Measurements from ENCODE around the gene GPR45.

The GPR45 gene

DNA sequence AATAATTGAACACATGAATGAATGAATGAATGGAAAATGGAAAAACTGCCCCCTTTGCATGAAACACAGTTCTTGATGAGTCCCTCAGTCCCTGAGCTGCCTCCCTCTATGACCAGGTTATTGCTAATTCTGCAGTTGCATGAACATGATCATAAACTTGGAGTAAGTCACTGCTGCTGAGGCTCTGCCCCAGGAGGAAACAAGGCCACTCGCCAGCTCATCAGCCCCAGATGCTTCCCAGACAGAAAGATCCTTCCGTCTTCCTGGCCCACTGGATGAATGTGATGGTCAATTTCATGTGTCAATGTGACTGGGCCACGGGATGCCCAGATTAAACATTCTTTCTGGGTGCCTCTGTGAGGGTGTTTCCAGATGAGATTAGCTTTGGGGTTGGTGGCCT is 16.4 kb downstream of the GPR45 start:
- no peak overlapping the region for H2AFZ ChIP-seq (ENCODE audit: low read depth, low read length)
- H3K27ac ChIP-seq (ENCODE audit: low read length) = no peak overlapping the region
- no peak for ATAC-seq (ENCODE audit: insufficient read depth, low read depth)
- H3K4me3 ChIP-seq (ENCODE audit: low read depth in 1 of 2, low read length in 2 of 2) = no peak overlapping the region
- no peak overlapping the region for H3K4me2 ChIP-seq (ENCODE audit: insufficient read depth, low read length)
- no peaks in the 10 kb centered on the region; the same call in 1 of the 2 replicates for H4K20me1 ChIP-seq (ENCODE audit: insufficient read depth, low read length)
- H3K9ac ChIP-seq (ENCODE audit: low read depth, low read length) = no peak overlapping the region
- H3K36me3 ChIP-seq (ENCODE audit: insufficient read depth, low read length) = no peaks in the 10 kb centered on the region
- no peaks in the 10 kb centered on the region for H3K4me1 ChIP-seq (ENCODE audit: insufficient read depth, low read length)
- no peaks in the 10 kb centered on the region for H3K27me3 ChIP-seq (ENCODE audit: insufficient read depth, low read length, poor library complexity)
- TF ChIP-seq, protein P1, sequence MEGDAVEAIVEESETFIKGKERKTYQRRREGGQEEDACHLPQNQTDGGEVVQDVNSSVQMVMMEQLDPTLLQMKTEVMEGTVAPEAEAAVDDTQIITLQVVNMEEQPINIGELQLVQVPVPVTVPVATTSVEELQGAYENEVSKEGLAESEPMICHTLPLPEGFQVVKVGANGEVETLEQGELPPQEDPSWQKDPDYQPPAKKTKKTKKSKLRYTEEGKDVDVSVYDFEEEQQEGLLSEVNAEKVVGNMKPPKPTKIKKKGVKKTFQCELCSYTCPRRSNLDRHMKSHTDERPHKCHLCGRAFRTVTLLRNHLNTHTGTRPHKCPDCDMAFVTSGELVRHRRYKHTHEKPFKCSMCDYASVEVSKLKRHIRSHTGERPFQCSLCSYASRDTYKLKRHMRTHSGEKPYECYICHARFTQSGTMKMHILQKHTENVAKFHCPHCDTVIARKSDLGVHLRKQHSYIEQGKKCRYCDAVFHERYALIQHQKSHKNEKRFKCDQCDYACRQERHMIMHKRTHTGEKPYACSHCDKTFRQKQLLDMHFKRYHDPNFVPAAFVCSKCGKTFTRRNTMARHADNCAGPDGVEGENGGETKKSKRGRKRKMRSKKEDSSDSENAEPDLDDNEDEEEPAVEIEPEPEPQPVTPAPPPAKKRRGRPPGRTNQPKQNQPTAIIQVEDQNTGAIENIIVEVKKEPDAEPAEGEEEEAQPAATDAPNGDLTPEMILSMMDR (IDR thresholded peaks at IDR 0.05; ENCODE audit: borderline replicate concordance, extremely low read depth, low read length, poor library complexity, severe bottlenecking) = no peak
- TF ChIP-seq EZH2 (IDR thresholded peaks at IDR 0.05; ENCODE audit: borderline replicate concordance, low read depth, low read length, severe bottlenecking) = no peak
- no peak for DNase-seq
- no peaks in the 10 kb centered on the region for H3K79me2 ChIP-seq (ENCODE audit: insufficient read depth, low read length)
- H3K9me3 ChIP-seq (ENCODE audit: insufficient read depth, low read length, severe bottlenecking) = no peaks in the 10 kb centered on the region

DNA sequence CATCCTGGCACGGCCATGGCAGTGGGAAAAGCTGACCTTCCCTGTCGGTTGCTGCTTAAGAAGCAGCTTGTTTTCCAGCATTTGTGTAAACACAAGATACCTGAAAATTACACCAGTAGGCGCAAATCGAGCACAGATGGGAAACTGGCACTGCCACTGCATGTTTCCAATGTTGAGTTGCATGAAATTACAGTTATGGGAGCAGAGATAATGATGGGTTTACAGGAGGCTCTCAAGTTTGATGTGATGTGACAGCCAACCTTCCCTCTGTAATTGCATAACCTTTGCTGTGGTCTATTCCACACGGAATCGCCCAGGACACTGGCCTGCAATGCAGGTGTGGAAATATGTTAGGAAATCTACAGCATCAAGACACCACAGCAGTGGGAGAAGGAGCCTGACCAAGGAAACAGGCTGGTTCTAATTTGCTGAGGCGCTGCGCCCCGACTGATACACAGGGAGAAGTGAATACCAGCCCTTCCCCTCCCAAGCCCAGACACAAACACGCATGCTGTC is 17.4 kb downstream of the GPR45 start:
- no peaks in the 10 kb centered on the region for H3K4me1 ChIP-seq (ENCODE audit: insufficient read depth, low read length)
- no peaks in the 10 kb centered on the region for H3K79me2 ChIP-seq (ENCODE audit: insufficient read depth, low read length)
- DNase-seq (no peak), ATAC-seq (ENCODE audit: insufficient read depth, low read depth) (no peak)
- no peaks in the 10 kb centered on the region for H3K27me3 ChIP-seq (ENCODE audit: insufficient read depth, low read length, poor library complexity)
- no peak overlapping the region for H2AFZ ChIP-seq (ENCODE audit: low read depth, low read length)
- no peaks in the 10 kb centered on the region; the same call in 1 of the 2 replicates for H4K20me1 ChIP-seq (ENCODE audit: insufficient read depth, low read length)
- H3K4me2 ChIP-seq (ENCODE audit: insufficient read depth, low read length) = no peak overlapping the region
- H3K9me3 ChIP-seq (ENCODE audit: insufficient read depth, low read length, severe bottlenecking) = no peaks in the 10 kb centered on the region
- no peak overlapping the region for H3K9ac ChIP-seq (ENCODE audit: low read depth, low read length)
- no peak overlapping the region for H3K27ac ChIP-seq (ENCODE audit: low read length)
- no peak overlapping the region for H3K4me3 ChIP-seq (ENCODE audit: low read depth in 1 of 2, low read length in 2 of 2)
- TF ChIP-seq EZH2 (IDR thresholded peaks at IDR 0.05; ENCODE audit: borderline replicate concordance, low read depth, low read length, severe bottlenecking) = no peak
- H3K36me3 ChIP-seq (ENCODE audit: insufficient read depth, low read length) = no peaks in the 10 kb centered on the region

DNA sequence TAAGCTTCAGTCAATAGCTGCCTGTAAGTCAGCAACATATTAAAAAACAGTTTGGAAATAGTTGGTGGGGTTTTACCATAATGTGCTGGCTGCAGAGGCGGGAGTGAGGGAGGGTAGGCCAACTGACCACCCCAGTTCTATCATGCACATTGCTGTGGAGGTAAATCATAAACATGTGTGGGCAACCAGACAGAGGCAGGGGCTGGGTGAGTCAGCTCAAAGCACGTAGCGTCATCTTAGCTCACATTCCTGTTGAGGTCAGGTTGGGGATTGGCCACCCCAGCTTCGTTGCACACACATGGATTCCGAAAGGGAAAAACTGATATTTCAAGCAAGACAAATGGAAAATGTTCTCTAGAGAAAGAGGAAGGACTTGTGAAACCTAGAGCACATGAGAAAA is 19.5 kb downstream of the GPR45 start:
- Histone ChIP-seq H3K36me3 (ENCODE audit: insufficient read depth, low read length) (peaks cover 5% of the 10 kb centered on the region; the same call in 1 of the 2 replicates), H2AFZ (ENCODE audit: low read depth, low read length) (no peak overlapping the region), H4K20me1 (ENCODE audit: insufficient read depth, low read length) (no peaks in the 10 kb centered on the region; the same call in 1 of the 2 replicates), H3K9ac (ENCODE audit: low read depth, low read length) (no peak overlapping the region), H3K4me1 (ENCODE audit: insufficient read depth, low read length) (no peaks in the 10 kb centered on the region), H3K4me3 (ENCODE audit: low read depth in 1 of 2, low read length in 2 of 2) (no peak overlapping the region), H3K27ac (ENCODE audit: low read length) (no peak overlapping the region), H3K27me3 (ENCODE audit: insufficient read depth, low read length, poor library complexity) (no peaks in the 10 kb centered on the region), H3K79me2 (ENCODE audit: insufficient read depth, low read length) (no peaks in the 10 kb centered on the region), H3K9me3 (ENCODE audit: insufficient read depth, low read length, severe bottlenecking) (no peaks in the 10 kb centered on the region), H3K4me2 (ENCODE audit: insufficient read depth, low read length) (no peak overlapping the region)
- ATAC-seq (ENCODE audit: insufficient read depth, low read depth) (no peak), DNase-seq (no peak)
- TF ChIP-seq, protein P1 (IDR thresholded peaks at IDR 0.05; ENCODE audit: borderline replicate concordance, extremely low read depth, low read length, poor library complexity, severe bottlenecking) = no peak
- no peak for TF ChIP-seq EZH2 (IDR thresholded peaks at IDR 0.05; ENCODE audit: borderline replicate concordance, low read depth, low read length, severe bottlenecking)

DNA sequence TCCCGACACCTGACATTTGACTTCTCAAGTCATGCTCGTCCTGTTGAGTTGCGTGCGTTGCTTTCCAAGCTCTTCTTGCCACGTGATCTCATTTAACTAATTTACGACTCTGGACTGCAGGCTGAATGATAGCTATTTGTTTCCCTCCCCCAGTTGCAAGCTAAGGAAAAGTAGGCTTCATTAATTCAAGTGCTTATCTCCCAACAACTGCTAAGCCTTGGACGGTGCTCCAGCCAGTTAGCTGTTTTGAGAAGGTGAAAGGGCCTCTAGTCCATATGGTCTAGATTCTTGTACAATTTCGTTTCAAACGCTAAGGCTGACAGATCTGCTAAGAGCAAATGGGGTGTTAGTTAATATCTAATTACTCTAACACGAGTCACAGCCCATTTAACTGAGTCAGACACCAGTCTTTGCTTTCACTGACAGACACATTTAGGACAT is 21.1 kb downstream of the GPR45 start:
- peaks cover 21% of the 10 kb centered on the region for H3K36me3 ChIP-seq (ENCODE audit: insufficient read depth, low read length)
- H3K27ac ChIP-seq (ENCODE audit: low read length) = no peak overlapping the region
- no peaks in the 10 kb centered on the region; the same call in 1 of the 2 replicates for H4K20me1 ChIP-seq (ENCODE audit: insufficient read depth, low read length)
- no peaks in the 10 kb centered on the region for H3K27me3 ChIP-seq (ENCODE audit: insufficient read depth, low read length, poor library complexity)
- no peak overlapping the region for H3K9ac ChIP-seq (ENCODE audit: low read depth, low read length)
- DNase-seq (no peak), ATAC-seq (ENCODE audit: insufficient read depth, low read depth) (no peak)
- no peak overlapping the region for H3K4me3 ChIP-seq (ENCODE audit: low read depth in 1 of 2, low read length in 2 of 2)
- no peak overlapping the region for H2AFZ ChIP-seq (ENCODE audit: low read depth, low read length)
- no peaks in the 10 kb centered on the region for H3K4me1 ChIP-seq (ENCODE audit: insufficient read depth, low read length)
- H3K4me2 ChIP-seq (ENCODE audit: insufficient read depth, low read length) = no peak overlapping the region
- H3K79me2 ChIP-seq (ENCODE audit: insufficient read depth, low read length) = no peaks in the 10 kb centered on the region
- H3K9me3 ChIP-seq (ENCODE audit: insufficient read depth, low read length, severe bottlenecking) = no peaks in the 10 kb centered on the region
- TF ChIP-seq EZH2 (IDR thresholded peaks at IDR 0.05; ENCODE audit: borderline replicate concordance, low read depth, low read length, severe bottlenecking) = no peak
- TF ChIP-seq, protein P1 (IDR thresholded peaks at IDR 0.05; ENCODE audit: borderline replicate concordance, extremely low read depth, low read length, poor library complexity, severe bottlenecking) = no peak
